ENCODE measurements around the gene ZNF576. TPM values are rescaled to one million over a fixed set of nuclear protein-coding genes. Genes with fewer than 3 reads are reported as not detected.

The ZNF576 gene
- total RNA-seq, 1 donor from 2014 or later: 6.8 TPM

DNA sequence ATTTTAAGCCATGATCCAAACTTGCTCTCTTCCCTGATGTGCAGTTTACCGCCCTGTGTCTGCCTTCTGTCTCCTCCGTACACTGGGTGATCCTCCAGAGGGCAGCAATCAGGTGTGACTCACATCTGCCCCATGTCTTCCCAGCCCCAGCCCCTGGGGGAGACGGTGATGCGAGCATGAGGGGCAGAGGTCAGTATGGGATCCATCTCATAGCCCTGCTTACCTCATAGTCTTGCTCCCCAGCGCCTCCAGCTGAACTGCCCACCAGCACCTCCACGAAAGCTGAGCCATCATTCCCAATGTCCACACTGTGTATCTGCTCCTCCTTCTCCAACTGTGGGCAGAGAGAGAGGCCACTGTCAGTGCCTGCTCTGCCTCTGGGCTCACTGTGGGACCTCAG is 35.7 kb upstream of the ZNF576 start:
- no peaks in the 10 kb centered on the region for H3K27me3 ChIP-seq (ENCODE audit: control insufficient read depth in 3 of 3, insufficient read depth in 3 of 3, low read length in 3 of 3)
- no peaks in the 10 kb centered on the region for H3K9me3 ChIP-seq (ENCODE audit: control insufficient read depth in 3 of 3, low read length in 3 of 3)
- H3K4me1 ChIP-seq (ENCODE audit: control insufficient read depth in 3 of 3, insufficient read depth in 3 of 3, low read length in 3 of 3): peaks cover 14 to 21% (median 15%) of the 10 kb centered on the region in 3 donors
- peak overlapping the region in 1 of 3 donors; percentile 16 for H3K9ac ChIP-seq (ENCODE audit: low read depth in 1 of 3, low read length in 3 of 3)
- peaks cover 12 to 20% (median 14%) of the 10 kb centered on the region in 3 donors for H3K36me3 ChIP-seq (ENCODE audit: control insufficient read depth in 3 of 3, insufficient read depth in 3 of 3, low read length in 3 of 3)
- no peak overlapping the region for H3K27ac ChIP-seq (ENCODE audit: low read depth, low read length)
- no peak overlapping the region for H3K4me3 ChIP-seq (ENCODE audit: low read length in 3 of 3)

DNA sequence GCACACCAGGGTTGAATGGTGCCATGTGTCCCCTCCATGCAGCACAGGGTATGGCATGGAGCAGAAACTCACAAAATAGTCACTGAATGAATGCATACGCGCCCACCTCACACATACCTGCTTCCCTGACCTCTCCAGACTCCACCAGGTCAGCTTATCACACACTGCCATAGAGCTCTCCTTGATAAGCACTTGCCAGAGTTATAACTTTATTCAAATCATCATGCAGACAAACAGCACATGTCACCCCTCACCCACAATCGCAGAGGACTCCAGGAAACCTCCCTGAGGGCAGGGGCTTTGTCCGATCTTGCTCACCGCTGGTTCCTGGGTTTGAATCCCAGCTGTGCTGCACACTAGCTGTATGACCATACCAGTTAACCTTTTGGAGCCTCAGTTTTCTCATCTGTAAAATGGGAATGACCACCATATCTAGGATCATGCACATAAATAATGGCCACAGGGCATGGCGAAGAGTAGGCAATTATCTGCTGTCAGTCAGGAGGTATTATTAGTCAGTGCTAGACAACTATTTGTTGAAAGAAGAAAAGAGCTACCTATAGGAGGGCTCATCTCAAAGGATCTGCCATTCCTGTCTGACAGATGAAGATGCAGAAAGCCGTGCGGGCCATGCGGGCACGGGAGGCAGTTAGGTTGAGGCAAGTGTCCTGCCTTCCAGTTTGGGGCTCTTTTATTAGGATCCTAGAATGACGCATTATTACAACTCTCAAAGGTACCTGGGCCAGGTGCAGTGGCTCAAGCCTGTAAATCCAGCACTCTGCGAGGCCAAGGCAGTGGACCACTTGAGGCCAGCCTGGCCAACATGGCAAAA is 35.0 kb upstream of the ZNF576 start:
- Histone ChIP-seq H3K36me3 (ENCODE audit: control insufficient read depth in 3 of 3, insufficient read depth in 3 of 3, low read length in 3 of 3) (peaks cover 10 to 20% (median 11%) of the 10 kb centered on the region in 3 donors), H3K4me1 (ENCODE audit: control insufficient read depth in 3 of 3, insufficient read depth in 3 of 3, low read length in 3 of 3) (peaks cover 14 to 21% (median 15%) of the 10 kb centered on the region in 3 donors), H3K4me3 (ENCODE audit: low read length in 3 of 3) (no peak overlapping the region), H3K9ac (ENCODE audit: low read depth in 1 of 3, low read length in 3 of 3) (peak overlapping the region in 1 of 3 donors; percentile 16), H3K27me3 (ENCODE audit: control insufficient read depth in 3 of 3, insufficient read depth in 3 of 3, low read length in 3 of 3) (no peaks in the 10 kb centered on the region), H3K9me3 (ENCODE audit: control insufficient read depth in 3 of 3, low read length in 3 of 3) (no peaks in the 10 kb centered on the region), H3K27ac (ENCODE audit: low read depth, low read length) (peak overlapping the region; percentile 76)

DNA sequence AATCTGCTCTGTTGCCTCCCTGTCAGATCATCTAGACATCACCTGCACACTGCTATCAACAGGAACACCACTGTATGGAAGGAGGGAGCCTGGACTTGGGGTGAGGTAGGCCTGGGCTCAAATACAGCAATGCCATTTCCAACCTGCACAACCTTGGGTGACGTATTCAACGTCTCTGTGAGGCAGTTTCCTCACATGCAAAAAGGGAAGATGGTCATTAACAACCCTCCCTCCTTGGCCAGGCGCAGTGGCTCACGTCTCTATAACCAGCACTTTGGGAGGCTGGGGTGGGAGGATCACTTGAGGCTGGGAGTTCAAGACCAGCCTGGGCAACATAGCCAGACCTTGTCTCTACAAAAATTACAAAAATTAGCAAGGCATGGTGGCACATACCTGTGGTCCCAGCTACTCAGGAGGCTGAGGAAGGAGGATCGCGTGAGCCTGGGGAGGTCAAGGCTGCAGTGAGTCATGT is 34.1 kb upstream of the ZNF576 start:
- Histone ChIP-seq H3K36me3 (ENCODE audit: control insufficient read depth in 3 of 3, insufficient read depth in 3 of 3, low read length in 3 of 3) (peaks cover 10 to 19% (median 11%) of the 10 kb centered on the region in 3 donors), H3K27ac (ENCODE audit: low read depth, low read length) (peak overlapping the region; percentile 76), H3K27me3 (ENCODE audit: control insufficient read depth in 3 of 3, insufficient read depth in 3 of 3, low read length in 3 of 3) (no peaks in the 10 kb centered on the region), H3K4me3 (ENCODE audit: low read length in 3 of 3) (peak overlapping the region in 1 of 3 donors; percentile 13), H3K9ac (ENCODE audit: low read depth in 1 of 3, low read length in 3 of 3) (peak overlapping the region in 2 of 3 donors; percentile 23 to 25), H3K9me3 (ENCODE audit: control insufficient read depth in 3 of 3, low read length in 3 of 3) (no peaks in the 10 kb centered on the region), H3K4me1 (ENCODE audit: control insufficient read depth in 3 of 3, insufficient read depth in 3 of 3, low read length in 3 of 3) (peaks cover 14 to 21% (median 15%) of the 10 kb centered on the region in 3 donors)

DNA sequence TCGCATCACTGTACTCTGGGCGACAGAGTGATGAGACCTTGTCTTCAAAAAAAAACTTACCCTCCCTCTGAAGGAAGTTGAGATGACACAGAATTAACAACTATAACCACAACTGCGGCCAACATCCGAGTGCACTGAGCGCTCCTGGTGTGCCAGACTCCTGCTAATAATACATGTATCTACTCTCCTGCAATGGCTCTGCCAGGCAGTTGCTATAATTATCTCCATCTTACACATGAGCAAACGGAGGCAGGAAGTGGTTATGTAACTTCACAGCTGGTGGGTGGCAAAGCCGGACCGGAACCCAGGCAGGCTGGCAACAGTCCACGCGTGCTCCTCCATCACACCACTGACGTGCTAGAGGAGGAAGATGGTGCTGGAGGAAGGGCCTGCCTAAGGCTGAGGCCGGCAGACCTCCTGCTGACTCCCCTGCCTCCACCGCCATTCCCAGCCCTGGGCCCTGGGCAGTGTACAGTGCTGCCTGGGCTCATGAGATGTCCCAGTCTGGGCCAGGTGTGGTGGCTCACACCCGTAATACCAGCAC is 33.6 kb upstream of the ZNF576 start:
- peak overlapping the region in 2 of 3 donors; percentile 23 to 50 for H3K9ac ChIP-seq (ENCODE audit: low read depth in 1 of 3, low read length in 3 of 3)
- H3K4me3 ChIP-seq (ENCODE audit: low read length in 3 of 3): peak overlapping the region in 1 of 3 donors; percentile 25
- peaks cover 14 to 21% (median 15%) of the 10 kb centered on the region in 3 donors for H3K4me1 ChIP-seq (ENCODE audit: control insufficient read depth in 3 of 3, insufficient read depth in 3 of 3, low read length in 3 of 3)
- H3K27ac ChIP-seq (ENCODE audit: low read depth, low read length): peak overlapping the region; percentile 76
- no peaks in the 10 kb centered on the region for H3K27me3 ChIP-seq (ENCODE audit: control insufficient read depth in 3 of 3, insufficient read depth in 3 of 3, low read length in 3 of 3)
- no peaks in the 10 kb centered on the region for H3K9me3 ChIP-seq (ENCODE audit: control insufficient read depth in 3 of 3, low read length in 3 of 3)
- H3K36me3 ChIP-seq (ENCODE audit: control insufficient read depth in 3 of 3, insufficient read depth in 3 of 3, low read length in 3 of 3): peaks cover 10 to 17% (median 11%) of the 10 kb centered on the region in 3 donors

DNA sequence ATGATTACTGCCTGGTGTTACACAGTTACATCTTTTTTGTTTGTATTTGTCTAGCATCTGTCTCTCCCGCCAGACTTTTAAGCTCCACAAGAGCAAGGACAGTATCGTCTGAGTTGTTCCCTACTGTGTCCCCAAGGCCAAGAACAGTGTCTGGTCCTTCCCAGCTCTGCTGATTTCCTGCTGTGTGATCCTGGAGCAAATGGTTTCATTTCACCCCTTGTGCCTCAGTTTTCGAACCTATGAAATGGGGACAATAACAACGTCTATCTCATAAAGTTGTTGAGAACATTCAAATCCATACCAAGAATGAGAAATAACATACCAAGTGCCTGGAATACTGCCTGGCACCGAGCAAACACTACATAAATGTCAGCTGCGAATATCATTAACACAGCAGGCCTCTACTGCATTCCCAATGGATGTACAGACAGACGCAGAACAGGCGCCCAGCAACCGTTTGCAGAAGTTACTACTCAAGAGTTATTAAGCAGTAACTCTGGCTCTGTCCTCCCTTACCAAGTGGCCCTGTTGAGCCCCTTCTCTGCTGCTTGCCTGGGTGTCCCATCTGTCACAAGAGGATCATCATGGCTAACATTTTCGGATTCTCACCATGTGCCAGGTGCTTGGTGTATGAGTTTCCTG is 32.5 kb upstream of the ZNF576 start:
- Histone ChIP-seq H3K9ac (ENCODE audit: low read depth in 1 of 3, low read length in 3 of 3) (no peak overlapping the region), H3K4me3 (ENCODE audit: low read length in 3 of 3) (no peak overlapping the region), H3K27me3 (ENCODE audit: control insufficient read depth in 3 of 3, insufficient read depth in 3 of 3, low read length in 3 of 3) (no peaks in the 10 kb centered on the region), H3K36me3 (ENCODE audit: control insufficient read depth in 3 of 3, insufficient read depth in 3 of 3, low read length in 3 of 3) (peaks cover 10 to 12% (median 11%) of the 10 kb centered on the region in 3 donors), H3K4me1 (ENCODE audit: control insufficient read depth in 3 of 3, insufficient read depth in 3 of 3, low read length in 3 of 3) (peaks cover 14 to 21% (median 15%) of the 10 kb centered on the region in 3 donors), H3K27ac (ENCODE audit: low read depth, low read length) (no peak overlapping the region), H3K9me3 (ENCODE audit: control insufficient read depth in 3 of 3, low read length in 3 of 3) (no peaks in the 10 kb centered on the region)

DNA sequence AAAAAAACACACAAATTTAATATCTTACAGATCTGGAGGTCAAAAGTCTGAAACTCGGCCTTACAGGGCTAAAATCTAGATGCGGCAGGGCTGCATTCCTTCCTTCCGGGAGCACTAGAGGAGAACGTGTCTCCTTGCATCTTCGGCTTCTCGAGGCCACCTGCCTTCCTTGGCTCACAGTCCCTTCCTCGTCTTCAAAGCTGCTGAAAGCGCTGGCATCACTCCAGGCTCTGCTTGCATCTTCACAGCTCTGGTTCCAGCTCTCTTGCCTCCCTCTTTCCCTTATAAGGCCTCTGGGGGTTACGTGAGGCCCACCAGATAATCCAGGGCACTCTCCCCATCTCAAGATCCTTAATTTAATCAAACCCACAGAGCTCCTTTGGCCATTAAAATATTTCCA is 31.6 kb upstream of the ZNF576 start:
- no peak overlapping the region for H3K27ac ChIP-seq (ENCODE audit: low read depth, low read length)
- no peaks in the 10 kb centered on the region for H3K27me3 ChIP-seq (ENCODE audit: control insufficient read depth in 3 of 3, insufficient read depth in 3 of 3, low read length in 3 of 3)
- no peak overlapping the region for H3K4me3 ChIP-seq (ENCODE audit: low read length in 3 of 3)
- H3K36me3 ChIP-seq (ENCODE audit: control insufficient read depth in 3 of 3, insufficient read depth in 3 of 3, low read length in 3 of 3): peaks cover 10% of the 10 kb centered on the region in 3 donors
- peaks cover 15 to 21% (median 15%) of the 10 kb centered on the region in 3 donors for H3K4me1 ChIP-seq (ENCODE audit: control insufficient read depth in 3 of 3, insufficient read depth in 3 of 3, low read length in 3 of 3)
- H3K9ac ChIP-seq (ENCODE audit: low read depth in 1 of 3, low read length in 3 of 3): no peak overlapping the region
- no peaks in the 10 kb centered on the region for H3K9me3 ChIP-seq (ENCODE audit: control insufficient read depth in 3 of 3, low read length in 3 of 3)

DNA sequence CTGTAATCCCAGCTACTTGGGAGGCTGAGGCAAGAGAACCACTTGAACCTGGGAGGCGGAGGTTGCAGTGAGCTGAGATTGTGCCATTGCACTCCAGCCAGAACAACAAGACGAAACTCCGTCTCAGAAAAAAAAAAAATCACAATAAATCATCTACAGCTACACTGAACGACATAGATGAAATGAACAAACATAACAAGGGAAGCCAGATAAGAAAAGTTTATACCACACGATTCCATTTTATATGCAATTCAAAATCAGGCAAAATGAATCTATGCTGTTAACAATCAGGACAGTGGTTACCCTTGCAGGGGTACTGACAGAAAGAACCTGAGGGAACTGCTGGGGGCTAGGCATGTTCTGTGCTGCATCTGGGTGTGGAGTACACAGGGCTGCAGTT is 26.7 kb upstream of the ZNF576 start:
- Histone ChIP-seq H3K27me3 (ENCODE audit: control insufficient read depth in 3 of 3, insufficient read depth in 3 of 3, low read length in 3 of 3) (no peaks in the 10 kb centered on the region), H3K9ac (ENCODE audit: low read depth in 1 of 3, low read length in 3 of 3) (no peak overlapping the region), H3K27ac (ENCODE audit: low read depth, low read length) (no peak overlapping the region), H3K4me1 (ENCODE audit: control insufficient read depth in 3 of 3, insufficient read depth in 3 of 3, low read length in 3 of 3) (peaks cover 4 to 7% (median 4%) of the 10 kb centered on the region in 3 donors), H3K36me3 (ENCODE audit: control insufficient read depth in 3 of 3, insufficient read depth in 3 of 3, low read length in 3 of 3) (peaks cover 0 to 9% (median 0%) of the 10 kb centered on the region in 3 donors), H3K9me3 (ENCODE audit: control insufficient read depth in 3 of 3, low read length in 3 of 3) (no peaks in the 10 kb centered on the region), H3K4me3 (ENCODE audit: low read length in 3 of 3) (no peak overlapping the region)

DNA sequence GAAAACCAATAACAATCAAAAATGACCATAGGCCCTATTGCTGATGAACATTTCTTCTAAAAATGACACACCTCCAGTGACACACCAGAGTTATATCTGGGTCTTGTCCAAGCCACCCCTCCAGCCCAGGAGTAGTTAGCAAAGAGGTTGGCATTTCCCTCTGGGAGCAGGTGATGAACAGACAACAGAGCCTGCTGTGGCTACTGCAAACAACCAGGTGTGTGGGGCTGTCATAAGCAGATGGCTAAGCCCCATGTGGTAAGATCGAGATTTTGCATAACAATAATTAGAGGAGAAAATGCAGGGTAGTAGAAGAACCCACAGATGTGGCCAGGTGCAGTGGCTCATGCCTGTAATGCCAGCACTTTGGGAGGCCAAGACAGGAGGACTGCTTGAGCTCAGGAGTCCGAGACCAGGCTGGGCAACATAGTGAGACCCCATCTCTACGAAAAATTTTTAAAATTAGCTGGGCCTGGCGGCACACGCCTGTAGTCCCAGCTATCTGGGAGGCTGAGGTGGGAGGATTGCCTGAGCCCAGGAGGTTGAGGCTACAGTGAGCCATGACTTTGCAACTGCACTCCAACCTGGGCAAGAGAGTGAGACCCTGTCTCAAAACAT is 26.1 kb upstream of the ZNF576 start:
- peaks cover 0 to 9% (median 0%) of the 10 kb centered on the region in 3 donors for H3K36me3 ChIP-seq (ENCODE audit: control insufficient read depth in 3 of 3, insufficient read depth in 3 of 3, low read length in 3 of 3)
- no peak overlapping the region for H3K27ac ChIP-seq (ENCODE audit: low read depth, low read length)
- H3K4me1 ChIP-seq (ENCODE audit: control insufficient read depth in 3 of 3, insufficient read depth in 3 of 3, low read length in 3 of 3): peaks cover 10 to 12% (median 11%) of the 10 kb centered on the region in 3 donors
- no peaks in the 10 kb centered on the region for H3K27me3 ChIP-seq (ENCODE audit: control insufficient read depth in 3 of 3, insufficient read depth in 3 of 3, low read length in 3 of 3)
- no peaks in the 10 kb centered on the region for H3K9me3 ChIP-seq (ENCODE audit: control insufficient read depth in 3 of 3, low read length in 3 of 3)
- H3K4me3 ChIP-seq (ENCODE audit: low read length in 3 of 3): no peak overlapping the region
- H3K9ac ChIP-seq (ENCODE audit: low read depth in 1 of 3, low read length in 3 of 3): no peak overlapping the region

DNA sequence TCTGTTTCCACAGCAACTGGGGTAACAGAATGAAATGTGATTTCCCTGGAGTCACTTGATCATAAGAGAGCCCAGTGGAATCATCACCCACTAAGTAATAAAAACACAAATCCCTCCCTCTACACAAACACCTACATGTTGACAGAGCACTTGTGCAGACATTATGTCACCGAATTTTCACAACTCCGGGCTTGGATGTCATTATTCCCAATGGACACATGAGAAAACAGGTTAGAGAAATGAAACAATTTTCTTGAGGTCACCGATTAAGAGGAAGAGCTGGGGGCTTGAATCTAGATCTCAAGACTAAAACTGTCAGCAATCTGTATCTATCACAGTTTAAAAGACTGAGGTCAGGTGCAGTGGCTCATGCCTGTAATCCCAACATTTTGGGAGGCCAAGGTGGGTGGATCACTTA is 24.2 kb upstream of the ZNF576 start:
- peak overlapping the region in 1 of 3 donors; percentile 47 for H3K9ac ChIP-seq (ENCODE audit: low read depth in 1 of 3, low read length in 3 of 3)
- no peaks in the 10 kb centered on the region for H3K27me3 ChIP-seq (ENCODE audit: control insufficient read depth in 3 of 3, insufficient read depth in 3 of 3, low read length in 3 of 3)
- H3K27ac ChIP-seq (ENCODE audit: low read depth, low read length): no peak overlapping the region
- peaks cover 15 to 18% (median 15%) of the 10 kb centered on the region in 3 donors for H3K4me1 ChIP-seq (ENCODE audit: control insufficient read depth in 3 of 3, insufficient read depth in 3 of 3, low read length in 3 of 3)
- no peaks in the 10 kb centered on the region for H3K9me3 ChIP-seq (ENCODE audit: control insufficient read depth in 3 of 3, low read length in 3 of 3)
- H3K4me3 ChIP-seq (ENCODE audit: low read length in 3 of 3): no peak overlapping the region
- H3K36me3 ChIP-seq (ENCODE audit: control insufficient read depth in 3 of 3, insufficient read depth in 3 of 3, low read length in 3 of 3): peaks cover 0 to 9% (median 0%) of the 10 kb centered on the region in 3 donors
